Measurements from ENCODE around the gene PITX2. TPM values are rescaled to one million over a fixed set of nuclear protein-coding genes. Genes with fewer than 3 reads are reported as not detected.

Gene PITX2
- total and polyA plus RNA-seq, 2 of the 8 experiments (the other 6 are each of a cell fraction or from before 2014, with no cell fraction given), result 0.09 to 0.67 TPM

DNA sequence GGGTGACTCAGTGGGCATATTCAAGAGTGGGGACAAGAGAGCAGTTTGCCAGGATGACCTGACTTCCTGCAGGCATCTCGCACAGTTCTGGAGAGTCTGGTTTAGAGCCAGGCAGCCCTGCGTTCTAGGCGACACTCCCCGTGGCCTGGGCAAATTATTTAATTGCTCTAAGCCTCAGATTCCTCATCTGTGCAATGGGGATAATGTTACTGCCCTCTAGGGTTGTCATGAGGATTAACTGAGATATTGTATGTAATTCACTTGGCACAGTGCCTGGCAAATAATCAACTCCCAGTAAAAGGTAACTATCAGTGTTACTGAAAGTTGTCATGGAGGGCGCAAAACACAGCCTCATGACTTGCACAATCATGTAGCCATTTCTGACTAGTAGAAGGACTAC is 48.8 kb upstream of the PITX2 start (continued):
- TF ChIP-seq, protein P1, sequence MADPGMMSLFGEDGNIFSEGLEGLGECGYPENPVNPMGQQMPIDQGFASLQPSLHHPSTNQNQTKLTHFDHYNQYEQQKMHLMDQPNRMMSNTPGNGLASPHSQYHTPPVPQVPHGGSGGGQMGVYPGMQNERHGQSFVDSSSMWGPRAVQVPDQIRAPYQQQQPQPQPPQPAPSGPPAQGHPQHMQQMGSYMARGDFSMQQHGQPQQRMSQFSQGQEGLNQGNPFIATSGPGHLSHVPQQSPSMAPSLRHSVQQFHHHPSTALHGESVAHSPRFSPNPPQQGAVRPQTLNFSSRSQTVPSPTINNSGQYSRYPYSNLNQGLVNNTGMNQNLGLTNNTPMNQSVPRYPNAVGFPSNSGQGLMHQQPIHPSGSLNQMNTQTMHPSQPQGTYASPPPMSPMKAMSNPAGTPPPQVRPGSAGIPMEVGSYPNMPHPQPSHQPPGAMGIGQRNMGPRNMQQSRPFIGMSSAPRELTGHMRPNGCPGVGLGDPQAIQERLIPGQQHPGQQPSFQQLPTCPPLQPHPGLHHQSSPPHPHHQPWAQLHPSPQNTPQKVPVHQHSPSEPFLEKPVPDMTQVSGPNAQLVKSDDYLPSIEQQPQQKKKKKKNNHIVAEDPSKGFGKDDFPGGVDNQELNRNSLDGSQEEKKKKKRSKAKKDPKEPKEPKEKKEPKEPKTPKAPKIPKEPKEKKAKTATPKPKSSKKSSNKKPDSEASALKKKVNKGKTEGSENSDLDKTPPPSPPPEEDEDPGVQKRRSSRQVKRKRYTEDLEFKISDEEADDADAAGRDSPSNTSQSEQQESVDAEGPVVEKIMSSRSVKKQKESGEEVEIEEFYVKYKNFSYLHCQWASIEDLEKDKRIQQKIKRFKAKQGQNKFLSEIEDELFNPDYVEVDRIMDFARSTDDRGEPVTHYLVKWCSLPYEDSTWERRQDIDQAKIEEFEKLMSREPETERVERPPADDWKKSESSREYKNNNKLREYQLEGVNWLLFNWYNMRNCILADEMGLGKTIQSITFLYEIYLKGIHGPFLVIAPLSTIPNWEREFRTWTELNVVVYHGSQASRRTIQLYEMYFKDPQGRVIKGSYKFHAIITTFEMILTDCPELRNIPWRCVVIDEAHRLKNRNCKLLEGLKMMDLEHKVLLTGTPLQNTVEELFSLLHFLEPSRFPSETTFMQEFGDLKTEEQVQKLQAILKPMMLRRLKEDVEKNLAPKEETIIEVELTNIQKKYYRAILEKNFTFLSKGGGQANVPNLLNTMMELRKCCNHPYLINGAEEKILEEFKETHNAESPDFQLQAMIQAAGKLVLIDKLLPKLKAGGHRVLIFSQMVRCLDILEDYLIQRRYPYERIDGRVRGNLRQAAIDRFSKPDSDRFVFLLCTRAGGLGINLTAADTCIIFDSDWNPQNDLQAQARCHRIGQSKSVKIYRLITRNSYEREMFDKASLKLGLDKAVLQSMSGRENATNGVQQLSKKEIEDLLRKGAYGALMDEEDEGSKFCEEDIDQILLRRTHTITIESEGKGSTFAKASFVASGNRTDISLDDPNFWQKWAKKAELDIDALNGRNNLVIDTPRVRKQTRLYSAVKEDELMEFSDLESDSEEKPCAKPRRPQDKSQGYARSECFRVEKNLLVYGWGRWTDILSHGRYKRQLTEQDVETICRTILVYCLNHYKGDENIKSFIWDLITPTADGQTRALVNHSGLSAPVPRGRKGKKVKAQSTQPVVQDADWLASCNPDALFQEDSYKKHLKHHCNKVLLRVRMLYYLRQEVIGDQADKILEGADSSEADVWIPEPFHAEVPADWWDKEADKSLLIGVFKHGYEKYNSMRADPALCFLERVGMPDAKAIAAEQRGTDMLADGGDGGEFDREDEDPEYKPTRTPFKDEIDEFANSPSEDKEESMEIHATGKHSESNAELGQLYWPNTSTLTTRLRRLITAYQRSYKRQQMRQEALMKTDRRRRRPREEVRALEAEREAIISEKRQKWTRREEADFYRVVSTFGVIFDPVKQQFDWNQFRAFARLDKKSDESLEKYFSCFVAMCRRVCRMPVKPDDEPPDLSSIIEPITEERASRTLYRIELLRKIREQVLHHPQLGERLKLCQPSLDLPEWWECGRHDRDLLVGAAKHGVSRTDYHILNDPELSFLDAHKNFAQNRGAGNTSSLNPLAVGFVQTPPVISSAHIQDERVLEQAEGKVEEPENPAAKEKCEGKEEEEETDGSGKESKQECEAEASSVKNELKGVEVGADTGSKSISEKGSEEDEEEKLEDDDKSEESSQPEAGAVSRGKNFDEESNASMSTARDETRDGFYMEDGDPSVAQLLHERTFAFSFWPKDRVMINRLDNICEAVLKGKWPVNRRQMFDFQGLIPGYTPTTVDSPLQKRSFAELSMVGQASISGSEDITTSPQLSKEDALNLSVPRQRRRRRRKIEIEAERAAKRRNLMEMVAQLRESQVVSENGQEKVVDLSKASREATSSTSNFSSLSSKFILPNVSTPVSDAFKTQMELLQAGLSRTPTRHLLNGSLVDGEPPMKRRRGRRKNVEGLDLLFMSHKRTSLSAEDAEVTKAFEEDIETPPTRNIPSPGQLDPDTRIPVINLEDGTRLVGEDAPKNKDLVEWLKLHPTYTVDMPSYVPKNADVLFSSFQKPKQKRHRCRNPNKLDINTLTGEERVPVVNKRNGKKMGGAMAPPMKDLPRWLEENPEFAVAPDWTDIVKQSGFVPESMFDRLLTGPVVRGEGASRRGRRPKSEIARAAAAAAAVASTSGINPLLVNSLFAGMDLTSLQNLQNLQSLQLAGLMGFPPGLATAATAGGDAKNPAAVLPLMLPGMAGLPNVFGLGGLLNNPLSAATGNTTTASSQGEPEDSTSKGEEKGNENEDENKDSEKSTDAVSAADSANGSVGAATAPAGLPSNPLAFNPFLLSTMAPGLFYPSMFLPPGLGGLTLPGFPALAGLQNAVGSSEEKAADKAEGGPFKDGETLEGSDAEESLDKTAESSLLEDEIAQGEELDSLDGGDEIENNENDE (IDR thresholded peaks at IDR 0.05; ENCODE audit: insufficient replicate concordance, low read length), result no peak
- TF ChIP-seq CBX8 (IDR thresholded peaks at IDR 0.05; ENCODE audit: borderline replicate concordance, low read depth, low read length), result no peak
- no peak for TF ChIP-seq CHD2 (IDR thresholded peaks at IDR 0.05; ENCODE audit: low read length)
- no peak for TF ChIP-seq CBX5 (IDR thresholded peaks at IDR 0.05; ENCODE audit: low read depth, low read length)
- no peak for TF ChIP-seq FOSL1 (IDR thresholded peaks at IDR 0.05; ENCODE audit: insufficient read depth, low read depth, low read length)
- no peak for TF ChIP-seq RBBP5 (IDR thresholded peaks at IDR 0.05; ENCODE audit: borderline replicate concordance, low read depth, low read length)
- no peak for TF ChIP-seq BRCA1 (IDR thresholded peaks at IDR 0.05; ENCODE audit: low read depth, low read length)
- TF ChIP-seq KDM5A (IDR thresholded peaks at IDR 0.05; ENCODE audit: low read length), result no peak
- no peak for TF ChIP-seq SP1 (IDR thresholded peaks at IDR 0.05; ENCODE audit: low read depth, low read length)
- TF ChIP-seq YY1 (IDR thresholded peaks at IDR 0.05; ENCODE audit: low read depth, low read length), result no peak
- TF ChIP-seq KDM1A (IDR thresholded peaks at IDR 0.05; ENCODE audit: borderline replicate concordance, low read length), result no peak
